Kidney tubule cell (primary cell): ENCODE results near the gene TMEM91.
"Not testable (repeated sequence)": the region's sequence is repeated elsewhere in the genome, so short reads cannot be mapped to it uniquely, and the experiment has no call there.

Experiments used
- DNase-seq: peaks from one replicate; pipeline ENCODE4 v3.0.0-alpha.2; 2018; ENCODE audit warnings: low spot score

TMEM91 gene

DNA sequence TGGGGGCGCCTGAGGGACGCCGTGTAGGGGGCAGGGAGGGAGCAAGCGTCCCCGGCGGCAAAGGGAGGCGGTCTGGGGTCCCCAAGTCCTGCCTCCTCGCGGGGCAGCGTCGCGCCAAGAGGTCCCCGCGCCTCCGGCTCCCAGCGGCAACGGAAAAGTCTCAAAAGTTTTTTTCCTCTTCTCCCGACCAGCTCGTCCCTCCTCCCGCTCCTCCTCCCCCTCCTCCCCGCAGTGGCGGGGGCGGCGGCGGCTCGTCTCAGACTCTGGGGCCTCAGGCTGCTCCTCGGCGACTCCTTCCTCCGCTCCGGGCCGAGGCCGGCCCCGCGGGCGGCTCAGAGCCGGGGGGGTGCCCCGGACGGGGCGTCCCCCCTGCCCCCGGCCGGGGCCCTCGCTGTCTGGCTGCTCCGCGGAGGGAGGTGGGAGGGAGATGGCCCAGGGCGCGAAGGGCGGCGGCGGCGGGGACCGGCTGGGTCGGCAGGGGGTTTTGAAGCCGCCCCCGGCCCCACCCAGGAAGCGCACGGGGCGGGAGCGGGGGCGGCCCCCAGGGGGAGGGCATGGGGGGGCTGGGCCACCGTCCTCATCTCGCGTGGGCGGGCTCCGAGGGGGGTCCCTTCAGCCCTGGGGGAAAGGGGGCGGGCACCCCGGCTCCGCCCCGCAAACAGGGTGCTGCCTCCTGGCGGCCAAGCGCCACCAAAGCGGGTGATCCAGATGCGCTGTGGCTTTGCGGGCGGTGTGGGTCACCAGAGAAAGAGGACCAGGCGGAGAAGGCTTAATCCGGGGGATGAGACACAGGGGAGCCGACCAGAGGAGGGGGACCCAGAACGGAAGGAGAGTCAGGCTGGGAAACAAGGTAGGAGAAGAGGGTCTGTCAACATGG, 22.6 kb upstream of the TMEM91 start, which contains the start of gene TGFB1:
Gene TGFB1, minus strand, starts transcription at position 457 of the 877 bp plus-strand sequence. CDS start 878 bp downstream, outside the sequence.
- DNase-seq, result peak; percentile 90

GRCh38 chr19:41354343-41354953, 21.9 kb upstream of the TMEM91 start:
- DNase-seq, result no peak

- DNase-seq, result no peak
Observed at GRCh38 chr19:41355035-41355434, 21.3 kb upstream of the TMEM91 start.

- no peak for DNase-seq
Observed at GRCh38 chr19:41355802-41356201, 20.5 kb upstream of the TMEM91 start.

GRCh38 chr19:41356984-41357739, 19.2 kb upstream of the TMEM91 start:
- DNase-seq, result no peak

DNA sequence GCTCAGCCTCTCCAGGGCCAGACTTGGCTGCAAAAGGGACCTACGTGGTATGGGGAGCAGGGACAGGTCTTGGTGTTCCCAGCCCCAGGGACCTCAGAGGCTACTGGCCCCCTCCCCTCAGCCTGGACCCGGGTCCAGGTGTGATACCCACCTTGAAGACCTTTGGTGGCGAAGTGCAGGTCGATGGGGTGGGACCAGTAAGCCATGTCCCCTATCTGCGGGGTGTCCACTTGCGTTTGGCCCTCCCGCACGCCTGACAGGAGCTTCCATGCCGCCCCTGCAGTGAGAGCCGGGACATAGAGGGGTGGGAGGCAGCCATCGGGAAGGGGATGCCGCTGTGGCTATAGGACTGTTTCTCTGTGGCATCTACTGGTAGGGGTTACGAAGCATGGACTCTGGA, 18.6 kb upstream of the TMEM91 start:
- DNase-seq, result no peak

- no peak for DNase-seq
Observed at GRCh38 chr19:41359741-41360140, 16.6 kb upstream of the TMEM91 start.

GRCh38 chr19:41362143-41362847, 14.0 kb upstream of the TMEM91 start:
- peak; percentile 62 for DNase-seq

DNA sequence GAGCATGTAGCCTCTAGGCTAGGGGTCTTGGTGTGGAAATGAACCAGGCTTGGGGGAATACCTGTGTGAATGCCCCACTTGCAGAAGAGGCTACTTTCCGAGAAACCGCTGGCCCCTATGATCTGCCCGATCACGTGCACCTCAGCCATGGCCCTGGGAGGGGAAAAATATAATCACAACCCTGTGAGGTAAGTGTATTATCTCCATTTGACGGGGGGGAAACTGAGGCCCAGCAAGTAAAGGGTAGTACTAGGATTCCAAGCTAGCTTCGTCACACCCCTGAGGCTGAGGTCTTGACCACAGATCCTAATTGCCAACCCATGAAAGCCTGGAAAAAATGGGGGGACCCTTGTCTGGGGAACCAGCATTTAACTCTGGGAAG, 13.0 kb upstream of the TMEM91 start:
- no peak for DNase-seq

GRCh38 chr19:41363753-41364523, 12.4 kb upstream of the TMEM91 start, which contains the start of gene B9D2:
Gene B9D2, minus strand, starts transcription at chr19:41364149. Its CDS starts 630 bp downstream, at chr19:41363519.
- DNase-seq, result peak; percentile 98

DNA sequence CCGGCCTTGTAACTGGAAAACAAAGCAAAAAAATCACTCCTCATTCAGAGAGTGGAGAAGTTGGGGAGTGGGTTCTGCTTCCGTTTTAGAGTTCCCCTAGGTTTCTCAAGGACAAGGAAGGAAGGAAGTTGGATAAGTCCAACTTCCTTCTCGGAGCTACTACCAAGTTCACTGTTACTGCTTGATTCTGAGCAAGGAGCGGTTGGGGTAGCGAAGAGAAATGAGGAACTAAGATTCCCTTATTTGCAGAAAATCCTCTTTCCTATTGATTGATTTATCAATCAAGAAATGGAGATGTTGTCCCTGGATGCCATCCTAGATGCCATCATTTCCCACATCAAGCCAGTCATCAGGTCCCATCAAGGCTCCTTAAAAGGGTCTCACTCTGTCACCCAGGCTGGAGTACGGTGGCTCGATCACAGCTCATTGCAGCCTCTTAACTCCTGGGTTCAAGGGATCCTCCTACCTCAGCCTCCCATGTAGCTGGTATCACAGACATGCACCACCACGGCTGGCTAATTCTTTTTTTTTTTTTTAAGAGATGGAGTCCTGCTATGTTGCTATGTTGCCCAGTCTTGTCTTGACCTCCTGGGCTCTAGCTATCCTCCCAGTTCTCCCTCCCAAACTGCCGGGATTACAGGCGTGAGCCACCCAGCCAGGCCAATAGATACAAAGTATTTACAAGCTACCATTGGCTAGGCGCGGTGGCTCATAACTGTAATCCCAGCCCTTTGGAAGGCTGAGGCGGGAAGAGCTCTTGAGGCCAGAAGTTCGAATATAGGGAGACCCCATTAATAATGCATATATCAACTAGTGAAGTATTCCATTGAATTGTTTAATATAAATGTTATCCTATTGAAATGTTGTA, 11.6 kb upstream of the TMEM91 start:
- no peak for DNase-seq

DNA sequence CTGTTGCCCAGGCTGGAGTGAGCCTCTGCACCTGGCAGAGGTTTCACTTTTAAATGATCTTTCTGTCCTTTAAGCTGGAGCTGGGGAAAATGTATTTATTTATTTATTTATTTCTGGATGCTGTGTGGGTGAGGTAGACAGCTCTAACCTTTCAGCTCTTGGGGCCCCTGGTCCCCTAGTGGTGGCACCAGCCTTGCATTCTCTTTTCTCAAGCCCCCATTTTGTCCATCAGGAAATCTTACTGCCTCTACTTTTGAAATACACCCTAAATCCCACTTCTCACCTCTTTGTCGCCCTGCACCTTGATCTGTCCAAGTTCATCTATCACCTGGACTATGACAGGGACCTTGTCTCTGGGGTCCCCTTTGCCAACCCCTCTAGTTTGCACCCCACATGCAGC, 10.2 kb upstream of the TMEM91 start:
- DNase-seq, result peak; percentile 14

GRCh38 chr19:41367848-41368301, 8.5 kb upstream of the TMEM91 start:
- peak; percentile 94 for DNase-seq

DNA sequence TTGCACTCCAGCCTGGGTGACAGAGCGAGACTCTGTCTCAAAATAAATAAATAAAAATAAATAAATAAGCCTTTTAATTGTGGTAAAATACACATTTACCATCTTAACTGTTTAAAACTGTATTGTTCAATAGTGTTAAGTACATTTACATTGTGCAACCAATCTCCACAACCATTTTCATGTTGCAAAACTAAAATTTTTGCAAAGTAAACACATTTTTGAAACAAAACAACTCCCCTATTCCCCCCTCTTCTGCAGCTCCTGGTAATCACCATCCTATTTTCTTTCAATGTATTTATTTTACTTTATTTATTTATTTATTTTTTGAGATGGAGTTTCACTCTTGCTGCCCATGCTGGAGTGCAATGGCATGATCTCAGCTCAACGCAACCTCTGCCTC, 6.6 kb upstream of the TMEM91 start:
- DNase-seq, result no peak

DNA sequence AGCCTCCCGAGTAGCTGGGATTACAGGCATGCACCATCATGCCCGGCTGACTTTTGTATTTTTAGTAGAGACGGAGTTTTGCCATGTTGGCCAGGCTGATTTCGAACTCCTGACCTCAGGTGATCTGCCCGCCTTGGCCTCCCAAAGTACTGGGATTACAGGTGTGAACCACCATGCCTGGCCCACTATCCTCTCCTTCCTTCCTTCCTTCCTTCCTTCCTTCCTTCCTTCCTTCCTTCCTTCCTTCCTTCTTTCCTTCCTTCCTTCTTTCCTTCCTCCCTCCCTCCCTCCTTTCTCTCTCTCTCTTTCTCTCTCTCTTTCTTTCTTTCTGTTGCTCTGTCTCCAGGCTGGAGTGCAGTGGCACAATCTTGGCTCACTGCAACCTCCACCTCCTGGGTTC, 5.2 kb upstream of the TMEM91 start:
- not testable (repeated sequence) for DNase-seq

- no peak for DNase-seq
Observed at GRCh38 chr19:41371541-41371940, 4.8 kb upstream of the TMEM91 start.

DNA sequence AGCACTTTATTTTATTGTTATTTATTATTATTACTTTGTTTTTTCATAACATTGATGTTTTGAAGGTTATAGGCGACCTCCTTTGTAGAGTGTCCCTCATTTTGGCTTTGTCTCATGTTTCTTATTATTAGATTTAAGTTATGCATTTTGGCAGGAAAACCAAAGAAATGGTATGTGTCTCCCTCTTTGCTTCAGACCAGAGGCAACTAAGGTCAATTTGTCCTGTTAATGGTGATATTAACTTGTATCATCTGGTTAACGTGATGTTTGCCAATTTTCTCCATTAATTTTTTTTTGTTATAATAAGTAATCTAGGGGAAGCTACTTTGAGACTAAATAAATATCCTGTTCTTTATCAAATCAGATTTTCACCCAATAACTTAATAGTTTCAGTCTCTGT, 3.8 kb upstream of the TMEM91 start:
- no peak for DNase-seq

GRCh38 chr19:41373993-41374392, 2.3 kb upstream of the TMEM91 start:
- DNase-seq, result no peak

- DNase-seq, result no peak
Observed at GRCh38 chr19:41376998-41377365, 649 bp downstream of the TMEM91 start.
